HG03064 (cell line): ENCODE data around the gene RAN.
"Not testable (repeated sequence)": the region's sequence is repeated elsewhere in the genome, so short reads cannot be mapped to it uniquely, and the experiment has no call there.

ENCODE experiments used
- ATAC-seq: cut with Tn5 transposase; IDR thresholded peaks from one replicate; pipeline ENCODE4 v1.9.1; 2021; ENCODE audit warnings: low read depth; ENCODE audit not compliant: unreplicated experiment

RAN gene

GRCh38 chr12:130871286-130872178 lies at the start of gene RAN:
TSS of gene RAN (plus strand) at chr12:130872066. CDS start at chr12:130872594, 528 bp downstream.
- peak; percentile 61 for ATAC-seq

GRCh38 chr12:130825771-130826150 lies 46.1 kb upstream of the RAN start:
- ATAC-seq, result no peak

DNA sequence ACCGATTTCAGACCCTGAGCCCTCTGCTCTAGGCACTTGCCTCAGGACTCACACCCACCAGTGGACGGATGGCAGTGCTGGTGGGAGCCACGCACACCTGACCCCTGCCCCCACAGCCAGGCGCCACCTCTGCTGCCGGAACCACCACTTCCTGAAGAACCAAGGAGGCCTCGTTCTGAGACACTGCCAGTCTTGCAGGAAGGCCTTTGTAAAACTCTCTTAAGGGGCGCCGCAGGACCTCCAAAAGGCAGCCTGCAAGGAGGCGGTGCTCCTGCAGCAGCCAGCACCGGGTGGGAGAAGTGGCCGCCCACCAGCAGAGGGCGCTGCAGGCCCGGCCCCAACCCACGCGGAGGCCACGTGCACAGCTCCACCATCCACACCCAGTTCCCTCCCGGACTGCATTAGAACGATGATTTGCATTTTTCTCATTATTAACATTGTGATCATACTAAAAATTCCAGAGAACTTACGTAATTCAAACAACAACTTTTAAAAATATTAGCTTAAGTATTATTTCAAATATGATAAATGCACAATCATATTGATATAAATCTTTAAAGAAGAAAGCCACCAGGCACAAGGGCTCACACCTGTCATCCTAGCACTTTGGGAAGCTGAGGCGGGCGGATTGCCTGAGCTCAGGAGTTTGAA lies 45.6 kb upstream of the RAN start:
- no peak for ATAC-seq

DNA sequence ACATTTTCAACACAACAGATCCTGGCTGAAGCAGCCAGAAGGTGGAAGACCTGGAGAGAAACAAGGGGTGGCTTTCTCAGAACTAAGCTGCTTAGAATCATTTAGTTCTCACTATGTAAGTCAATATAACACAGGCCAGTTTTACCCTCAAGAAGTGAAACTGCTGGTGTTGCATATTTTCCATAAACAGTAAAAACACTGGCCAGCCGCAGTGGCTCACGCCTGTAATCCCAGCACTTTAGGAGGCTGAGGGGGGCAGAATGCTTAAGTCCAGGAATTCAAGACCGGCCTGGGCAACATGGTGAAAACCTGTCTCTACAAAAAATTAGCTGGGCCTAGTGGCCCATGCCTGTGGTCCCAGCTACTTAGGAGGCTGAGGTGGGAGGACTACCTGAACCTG lies 44.4 kb upstream of the RAN start:
- ATAC-seq, result no peak

GRCh38 chr12:130828895-130829294 lies 43.0 kb upstream of the RAN start:
- no peak for ATAC-seq

DNA sequence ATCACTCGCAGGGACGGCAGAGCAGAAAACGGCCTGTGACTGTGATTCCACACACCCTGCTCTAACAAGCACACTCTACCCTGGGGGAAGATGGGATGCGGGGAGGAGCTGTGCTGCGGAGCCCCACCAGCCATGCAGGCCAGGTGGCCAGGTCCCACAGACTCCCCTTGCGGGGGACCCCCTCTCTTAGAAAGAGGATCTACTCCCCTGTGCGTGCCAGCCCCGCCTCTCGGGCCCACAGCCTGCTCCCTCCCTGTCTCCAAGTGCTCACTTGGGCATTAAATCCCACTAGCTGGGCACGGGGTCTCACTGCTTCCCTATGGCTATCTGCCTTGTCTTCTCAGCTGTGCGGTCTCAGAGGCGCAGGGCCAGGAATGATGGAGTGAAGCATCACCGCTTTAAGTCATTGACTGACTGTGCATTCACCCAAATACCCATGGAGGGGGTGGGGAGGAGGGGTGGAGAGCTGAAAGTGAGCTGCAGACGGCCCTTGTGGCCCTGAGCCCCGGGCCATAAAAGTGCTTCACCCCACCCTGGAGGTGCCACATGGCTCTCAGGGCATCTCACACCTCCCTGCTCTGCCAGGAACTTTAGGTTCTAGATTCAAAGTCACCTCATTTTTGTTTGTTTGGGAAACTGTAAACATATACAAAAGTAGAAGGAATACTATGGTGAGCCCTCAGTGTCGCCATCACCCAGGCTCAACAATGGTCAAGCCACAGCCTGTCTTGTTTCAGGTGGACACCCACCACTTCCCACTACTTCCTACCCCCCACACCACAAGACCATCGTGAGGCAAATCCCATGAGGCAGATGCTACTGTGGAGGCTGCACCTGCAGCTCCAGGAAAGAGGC lies 42.2 kb upstream of the RAN start:
- ATAC-seq, result no peak

- no peak for ATAC-seq
Observed at GRCh38 chr12:130830246-130830551, 41.7 kb upstream of the RAN start.

DNA sequence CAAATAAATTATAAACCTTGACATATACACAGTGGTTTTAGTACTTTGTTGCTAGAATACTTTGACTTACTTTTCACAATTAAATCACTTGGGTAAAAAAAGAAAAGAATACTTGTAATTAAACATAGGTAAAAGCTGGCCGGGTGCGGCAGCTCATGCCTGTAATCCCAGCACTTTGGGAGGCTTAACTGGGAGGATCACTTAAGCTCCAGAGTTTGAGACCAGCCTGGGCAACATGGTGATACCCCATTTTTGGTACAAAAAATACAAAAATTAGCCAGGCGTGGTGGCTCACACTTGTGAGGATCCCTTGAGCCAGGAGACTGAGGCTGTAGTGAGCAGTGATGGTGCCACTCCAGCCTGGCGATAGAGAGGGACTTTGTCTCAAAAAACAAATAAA lies 40.6 kb upstream of the RAN start:
- ATAC-seq, result no peak

- ATAC-seq, result no peak
Observed at GRCh38 chr12:130831876-130832405, 39.9 kb upstream of the RAN start.

- ATAC-seq, result no peak
Observed at GRCh38 chr12:130832561-130833209, 39.2 kb upstream of the RAN start.

GRCh38 chr12:130835011-130835410 lies 36.9 kb upstream of the RAN start:
- no peak for ATAC-seq

GRCh38 chr12:130835436-130835835 lies 36.4 kb upstream of the RAN start:
- ATAC-seq, result no peak

GRCh38 chr12:130838284-130838950 lies 33.4 kb upstream of the RAN start:
- ATAC-seq, result no peak

GRCh38 chr12:130838951-130839769 lies 32.7 kb upstream of the RAN start, which contains the start of gene STX2:
TSS of gene STX2 (minus strand) at chr12:130839250. CDS start at chr12:130839099, 151 bp downstream.
- ATAC-seq, result peak; percentile 87

GRCh38 chr12:130839770-130840404 lies 32.0 kb upstream of the RAN start:
- no peak for ATAC-seq

GRCh38 chr12:130846369-130846768 lies 25.5 kb upstream of the RAN start:
- no peak for ATAC-seq

GRCh38 chr12:130847112-130847511 lies 24.8 kb upstream of the RAN start:
- no peak for ATAC-seq

DNA sequence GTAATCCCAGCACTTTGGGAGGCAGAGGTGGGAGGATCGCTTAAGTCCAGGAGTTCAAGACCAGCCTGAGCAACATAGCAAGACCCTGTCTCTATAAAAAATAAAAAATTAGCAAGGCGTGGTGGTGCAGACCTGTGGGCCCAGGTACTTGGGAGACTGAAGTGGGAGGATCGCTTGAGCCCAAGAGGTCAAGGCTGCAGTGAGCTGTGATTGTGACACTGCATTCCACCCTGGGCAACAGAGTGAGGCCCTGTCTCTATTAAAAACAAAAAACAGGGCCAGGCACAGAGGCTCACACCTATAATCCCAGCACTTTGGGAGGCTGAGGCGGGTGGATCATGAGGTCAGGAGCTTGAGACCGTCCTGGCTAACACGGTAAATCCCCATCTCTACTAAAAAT lies 23.8 kb upstream of the RAN start:
- ATAC-seq, result not testable (repeated sequence)
